SK-N-SH (cell line): ENCODE data around the gene DCLRE1B. TPM values are rescaled to one million over a fixed set of nuclear protein-coding genes. Genes with fewer than 3 reads are reported as not detected.

Source experiments
- CTCF ChIA-PET: fragments of 300-600, 350-600 bp; formaldehyde crosslinking; extraction: SDS; loops from one replicate; lab custom pipeline; 2021; lab: Yijun Ruan, JAX
- POLR2A ChIA-PET: fragments of 350-600 bp; sonication (Branson Sonifier 250); formaldehyde crosslinking; extraction: SDS; loops from one replicate; lab custom pipeline; 2020; ENCODE audit warnings: antibody characterized with exemption, inconsistent platforms; lab: Yijun Ruan, JAX
- DNase-seq: peaks from one replicate; pipeline ENCODE4 v3.0.0; 2012
- H2AFZ ChIP-seq: fragments of 200-600 bp; sonication (generic); 2 replicates; pipeline ENCODE4 v1.8.1; 2016; ENCODE audit warnings: antibody characterized with exemption, mild to moderate bottlenecking, low read depth
- H3F3A ChIP-seq: fragments of 200-600 bp; sonication (generic); replicated peaks from 2 replicates; pipeline ENCODE3; 2016; ENCODE audit warnings: antibody characterized with exemption, mild to moderate bottlenecking; ENCODE audit not compliant: insufficient read depth
- H3K27ac ChIP-seq, 2 experiments: fragments of 200-500 bp in 1 of 2; fragments of 200-600 bp in 1 of 2; sonication (Bioruptor generic) in 1 of 2; sonication (generic), shearing (Covaris generic) in 1 of 2; 2 replicates each; pipeline versions ENCODE4 v1.5.1 to v1.6.1; 2014 to 2016; ENCODE audit warnings: low read depth in 2 of 2, inconsistent platforms in 1 of 2, low read length in 1 of 2, mild to moderate bottlenecking in 1 of 2, mixed read lengths in 1 of 2
- H3K27me3 ChIP-seq: fragments of 200-600 bp; sonication (generic), shearing (Covaris generic); 2 replicates; pipeline ENCODE4 v1.6.1; 2016; ENCODE audit warnings: mixed run types; ENCODE audit not compliant: insufficient read depth
- H3K36me3 ChIP-seq, 2 experiments: fragments of 200-500 bp in 1 of 2; fragments of 200-600 bp in 1 of 2; sonication (Bioruptor generic) in 1 of 2; sonication (generic) in 1 of 2; replicated peaks in 1 of 2; 2 replicates each; pipeline versions ENCODE3 to v1.5.1; 2014 to 2016; ENCODE audit warnings: low read length in 1 of 2, mild to moderate bottlenecking in 1 of 2; ENCODE audit not compliant: insufficient read depth in 2 of 2, control insufficient read depth in 1 of 2
- H3K4me1 ChIP-seq, 2 experiments: fragments of 200-500 bp in 1 of 2; fragments of 200-600 bp in 1 of 2; sonication (Bioruptor generic) in 1 of 2; sonication (generic), shearing (Covaris generic) in 1 of 2; 2 replicates each; pipeline versions ENCODE4 v1.5.1 to v1.6.1; 2014 to 2016; ENCODE audit warnings: low read depth in 1 of 2, low read length in 1 of 2, mixed run types in 1 of 2; ENCODE audit not compliant: insufficient read depth in 2 of 2, control insufficient read depth in 1 of 2
- H3K4me2 ChIP-seq: fragments of 200-600 bp; sonication (generic), shearing (Covaris generic); 2 replicates; pipeline ENCODE4 v1.6.1; 2017; ENCODE audit warnings: mixed run types
- H3K4me3 ChIP-seq, 2 experiments: fragments of 200-500 bp in 1 of 2; fragments of 200-600 bp in 1 of 2; sonication (Bioruptor generic) in 1 of 2; sonication (generic), shearing (Covaris generic) in 1 of 2; 2 replicates each; pipeline versions ENCODE4 v1.5.1 to v1.8.1; 2014 to 2016; ENCODE audit warnings: low read depth in 2 of 2, inconsistent platforms in 1 of 2, low read length in 1 of 2, mild to moderate bottlenecking in 1 of 2, mixed read lengths in 1 of 2, moderate library complexity in 1 of 2
- H3K79me2 ChIP-seq: fragments of 200-600 bp; sonication (generic); 2 replicates; pipeline ENCODE4 v1.8.1; 2017; ENCODE audit warnings: mild to moderate bottlenecking; ENCODE audit not compliant: insufficient read depth
- H3K9ac ChIP-seq: fragments of 200-600 bp; sonication (generic); 2 replicates; pipeline ENCODE4 v1.6.1; 2017; ENCODE audit warnings: mixed run types
- H3K9me2 ChIP-seq: fragments of 200-600 bp; sonication (generic); 2 replicates; pipeline ENCODE4 v1.6.1; 2017; ENCODE audit warnings: mixed run types
- H3K9me3 ChIP-seq: fragments of 200-600 bp; sonication (generic); 2 replicates; pipeline ENCODE4 v1.6.1; 2017; ENCODE audit warnings: mixed run types, mild to moderate bottlenecking, moderate library complexity
- H4K20me1 ChIP-seq: fragments of 200-600 bp; sonication (generic); 2 replicates; pipeline ENCODE4 v1.6.1; 2017; ENCODE audit warnings: mild to moderate bottlenecking, mixed run types; ENCODE audit not compliant: insufficient read depth
- ELF1 ChIP-seq: IDR thresholded peaks from 2 replicates; pipeline ENCODE4 v1.4.0; 2012
- EP300 ChIP-seq, 2 experiments: IDR thresholded peaks; 2 replicates each; pipeline versions ENCODE4 v1.4.0 to v1.6.1; 2012; ENCODE audit warnings: borderline replicate concordance in 1 of 2, low read depth in 1 of 2, low read length in 1 of 2
- EZH2phosphoT487 ChIP-seq: fragments of 200-600 bp; sonication (generic); IDR thresholded peaks from 2 replicates; pipeline ENCODE4 v1.6.1; 2017; ENCODE audit warnings: low read depth, mixed run types, mild to moderate bottlenecking, antibody characterized with exemption, moderate library complexity, borderline replicate concordance
- FOXM1 ChIP-seq: IDR thresholded peaks from 2 replicates; pipeline ENCODE4 v1.4.0; 2012; ENCODE audit warnings: low read depth, mild to moderate bottlenecking
- GATA2 ChIP-seq: sonication (generic); formaldehyde crosslinking; IDR thresholded peaks from 2 replicates; pipeline ENCODE4 v1.5.0; 2020; ENCODE audit warnings: mild to moderate bottlenecking, missing genetic modification reagents
- NFIC ChIP-seq: IDR thresholded peaks from 2 replicates; pipeline ENCODE4 v1.4.0; 2012; ENCODE audit warnings: borderline replicate concordance
- NRF1 ChIP-seq: IDR thresholded peaks from 2 replicates; pipeline ENCODE4 v1.6.1; 2012; ENCODE audit warnings: low read depth, mild to moderate bottlenecking, low read length
- POLR2AphosphoS5 ChIP-seq: IDR thresholded peaks from 2 replicates; pipeline ENCODE4 v1.6.1; 2012; ENCODE audit warnings: low read depth, low read length
- RAD21 ChIP-seq: IDR thresholded peaks from 2 replicates; pipeline ENCODE4 v1.6.1; 2012; ENCODE audit warnings: mild to moderate bottlenecking, low read length
- RCOR1 ChIP-seq: fragments of 150-350 bp; IDR thresholded peaks from 2 replicates; pipeline ENCODE4 v1.6.1; 2017; ENCODE audit warnings: antibody characterized with exemption, low read length
- RFX5 ChIP-seq: IDR thresholded peaks from 2 replicates; pipeline ENCODE4 v1.6.1; 2012; ENCODE audit warnings: mild to moderate bottlenecking, improper control_type of control experiment, low read length
- SIN3A ChIP-seq: IDR thresholded peaks from 2 replicates; pipeline ENCODE4 v1.6.1; 2012; ENCODE audit warnings: low read depth, mild to moderate bottlenecking, low read length, moderate library complexity, borderline replicate concordance
- SMC3 ChIP-seq: IDR thresholded peaks from 2 replicates; pipeline ENCODE4 v1.6.1; 2012; ENCODE audit warnings: low read depth, low read length, improper control_type of control experiment
- TAF1 ChIP-seq: IDR thresholded peaks from 2 replicates; pipeline ENCODE4 v1.6.1; 2012; ENCODE audit warnings: low read depth, mild to moderate bottlenecking, low read length, moderate library complexity, borderline replicate concordance
- TCF12 ChIP-seq: IDR thresholded peaks from 2 replicates; pipeline ENCODE4 v1.4.0; 2012
- YY1 ChIP-seq: IDR thresholded peaks from 2 replicates; pipeline ENCODE4 v1.4.0; 2012; ENCODE audit warnings: low read depth, mild to moderate bottlenecking
- WGBS: methylation state at CpG from one replicate; pipeline ENCODE4 v1.1.6; 2017; ENCODE audit warnings: low lambda C conversion rate; 5-methylcytosine and 5-hydroxymethylcytosine counted together
- polyA plus RNA-seq, 3 experiments: library from polyadenylated mRNA; depleted of rRNA; stranded (reverse); fragments of >200 nt; gene quantifications; 2 replicates each; pipeline ENCODE4 v1.2.3, GENCODE V29; 2012
- TF ChIP-seq, protein P1 (sequence below): IDR thresholded peaks from 2 replicates; pipeline ENCODE4; 2012
- TF ChIP-seq, protein P2 (sequence below): IDR thresholded peaks from 2 replicates; pipeline ENCODE4 v1.4.0; 2012; ENCODE audit warnings: low read depth, borderline replicate concordance
- TF ChIP-seq, protein P3 (sequence below): fragments of 200-600 bp; sonication (generic); IDR thresholded peaks from 2 replicates; pipeline ENCODE4 v1.6.1; 2017; ENCODE audit warnings: antibody characterized with exemption, mild to moderate bottlenecking, moderate library complexity
- TF ChIP-seq, protein P4 (sequence below): fragments of 150-350 bp; IDR thresholded peaks from 2 replicates; pipeline ENCODE4 v1.6.1; 2017; ENCODE audit warnings: antibody characterized with exemption, low read length, low read depth, borderline replicate concordance

DCLRE1B gene
- polyA plus RNA-seq, 1 of the 3 experiments (the other 2 are of a cell fraction), result 3.0 TPM

DNA sequence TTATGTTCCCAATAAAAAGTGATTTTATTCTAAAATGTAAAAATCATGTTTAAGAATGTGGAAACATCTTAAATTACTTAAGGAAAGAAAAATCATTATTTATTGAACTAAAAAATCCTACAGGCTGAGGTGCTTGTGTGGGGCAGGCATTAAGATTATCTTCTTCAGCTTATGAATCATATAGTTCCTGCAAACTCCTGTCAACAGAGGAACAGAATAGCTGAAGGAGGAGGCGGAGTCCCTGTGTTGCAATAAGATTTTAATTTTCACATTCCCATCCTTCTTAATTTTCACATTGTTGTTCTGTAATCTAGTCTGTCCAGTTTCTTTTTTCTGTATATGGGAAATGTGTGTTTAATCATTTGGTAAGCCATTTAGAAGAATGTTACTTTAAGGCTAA, 53.6 kb downstream of the DCLRE1B start:
- H3K79me2 ChIP-seq, result no peaks in the 10 kb centered on the region
- no peaks in the 10 kb centered on the region for H4K20me1 ChIP-seq
- TF ChIP-seq, protein P1, sequence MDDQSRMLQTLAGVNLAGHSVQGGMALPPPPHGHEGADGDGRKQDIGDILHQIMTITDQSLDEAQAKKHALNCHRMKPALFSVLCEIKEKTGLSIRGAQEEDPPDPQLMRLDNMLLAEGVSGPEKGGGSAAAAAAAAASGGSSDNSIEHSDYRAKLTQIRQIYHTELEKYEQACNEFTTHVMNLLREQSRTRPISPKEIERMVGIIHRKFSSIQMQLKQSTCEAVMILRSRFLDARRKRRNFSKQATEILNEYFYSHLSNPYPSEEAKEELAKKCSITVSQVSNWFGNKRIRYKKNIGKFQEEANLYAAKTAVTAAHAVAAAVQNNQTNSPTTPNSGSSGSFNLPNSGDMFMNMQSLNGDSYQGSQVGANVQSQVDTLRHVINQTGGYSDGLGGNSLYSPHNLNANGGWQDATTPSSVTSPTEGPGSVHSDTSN, result no peak
- TF ChIP-seq SMC3 (no peak), EZH2phosphoT487 (no peak), FOXM1 (no peak), YY1 (no peak), RFX5 (no peak), TAF1 (no peak), EP300 (IDR thresholded peaks at IDR 0.05; ENCODE audit: borderline replicate concordance in 1 of 2, low read depth in 1 of 2, low read length in 1 of 2) (no peak), NRF1 (no peak)
- ChIA-PET CTCF (interaction anchor here (1.2 to 1.4 kb wide), 2 partner anchors 18 to 21 kb away, joined by 3 to 5 read pairs; no protein-coding TSS in a partner anchor), POLR2A (no interaction called here)
- no peaks in the 10 kb centered on the region; a peak in 1 of 4 replicates for H3K4me1 ChIP-seq
- no peak overlapping the region for H3K4me3 ChIP-seq
- no peak for DNase-seq
- H3K36me3 ChIP-seq, result peaks cover 72% of the 10 kb centered on the region in 2 experiments
- WGBS, result 95% methylated on average over 1 of the region's 1 CpG
- no peak overlapping the region for H3K4me2 ChIP-seq
- H3K27me3 ChIP-seq, result no peaks in the 10 kb centered on the region
- no peak overlapping the region for H3K9ac ChIP-seq
- no peaks in the 10 kb centered on the region for H3F3A ChIP-seq
- no peak overlapping the region for H3K27ac ChIP-seq
- no peaks in the 10 kb centered on the region for H3K9me3 ChIP-seq
- no peak overlapping the region for H2AFZ ChIP-seq
- no peaks in the 10 kb centered on the region for H3K9me2 ChIP-seq

DNA sequence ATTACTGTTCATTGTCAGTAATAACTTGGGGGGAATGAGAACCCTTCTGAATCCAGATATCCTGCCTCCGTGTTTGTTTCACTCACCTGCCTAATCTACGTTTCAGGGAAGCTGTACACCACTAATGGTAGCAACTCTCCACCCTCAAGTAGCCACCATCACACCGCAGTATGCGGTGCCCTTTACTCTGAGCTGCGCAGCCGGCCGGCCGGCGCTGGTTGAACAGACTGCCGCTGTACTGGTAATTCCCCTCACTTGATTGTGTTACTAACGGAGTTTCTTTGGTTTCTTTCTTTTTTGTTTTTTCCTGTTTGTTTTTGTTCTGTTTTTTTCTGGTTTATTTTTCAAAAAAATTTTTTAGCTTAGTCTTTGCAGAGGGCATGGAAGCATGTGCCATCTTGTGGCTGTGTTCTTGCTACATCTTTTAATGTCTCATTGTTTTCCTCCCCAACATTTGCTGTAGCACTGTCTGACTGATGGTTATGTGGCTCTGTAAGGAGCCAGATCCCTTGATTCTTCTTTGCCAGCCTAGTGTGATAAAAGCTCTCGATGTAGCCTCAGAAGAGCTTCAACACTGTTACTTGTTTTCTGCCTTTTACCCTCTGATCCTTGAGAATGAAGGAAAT, 58.3 kb downstream of the DCLRE1B start:
- CTCF ChIA-PET, result interaction anchor here (0.8 to 2.6 kb wide), 7 partner anchors 9 to 319 kb away, joined by 3 to 12 read pairs (median 8); partner anchors contain the start of gene HIPK1
- POLR2A ChIA-PET, result no interaction called here
- Histone ChIP-seq H3K4me2 (no peak overlapping the region), H3K36me3 (peaks cover 77 to 79% of the 10 kb centered on the region in 2 experiments), H3K4me1 (no peaks in the 10 kb centered on the region), H3F3A (peaks cover 4% of the 10 kb centered on the region), H3K9me2 (no peaks in the 10 kb centered on the region), H3K27ac (no peak overlapping the region), H4K20me1 (no peaks in the 10 kb centered on the region), H3K9ac (no peak overlapping the region), H3K9me3 (no peaks in the 10 kb centered on the region)
- no peak for DNase-seq
- 96% methylated on average over 12 of the region's 12 CpGs for WGBS
- TF ChIP-seq, protein P1, result no peak
- TF ChIP-seq TAF1, result no peak
- no peak for TF ChIP-seq GATA2 (CRISPR knock-in tag)
- TF ChIP-seq NFIC, result no peak
- no peak for TF ChIP-seq EP300 (IDR thresholded peaks at IDR 0.05; ENCODE audit: borderline replicate concordance in 1 of 2, low read depth in 1 of 2, low read length in 1 of 2)
- no peak for TF ChIP-seq EZH2phosphoT487
- TF ChIP-seq, protein P2, sequence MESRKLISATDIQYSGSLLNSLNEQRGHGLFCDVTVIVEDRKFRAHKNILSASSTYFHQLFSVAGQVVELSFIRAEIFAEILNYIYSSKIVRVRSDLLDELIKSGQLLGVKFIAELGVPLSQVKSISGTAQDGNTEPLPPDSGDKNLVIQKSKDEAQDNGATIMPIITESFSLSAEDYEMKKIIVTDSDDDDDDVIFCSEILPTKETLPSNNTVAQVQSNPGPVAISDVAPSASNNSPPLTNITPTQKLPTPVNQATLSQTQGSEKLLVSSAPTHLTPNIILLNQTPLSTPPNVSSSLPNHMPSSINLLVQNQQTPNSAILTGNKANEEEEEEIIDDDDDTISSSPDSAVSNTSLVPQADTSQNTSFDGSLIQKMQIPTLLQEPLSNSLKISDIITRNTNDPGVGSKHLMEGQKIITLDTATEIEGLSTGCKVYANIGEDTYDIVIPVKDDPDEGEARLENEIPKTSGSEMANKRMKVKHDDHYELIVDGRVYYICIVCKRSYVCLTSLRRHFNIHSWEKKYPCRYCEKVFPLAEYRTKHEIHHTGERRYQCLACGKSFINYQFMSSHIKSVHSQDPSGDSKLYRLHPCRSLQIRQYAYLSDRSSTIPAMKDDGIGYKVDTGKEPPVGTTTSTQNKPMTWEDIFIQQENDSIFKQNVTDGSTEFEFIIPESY, result no peak
- TF ChIP-seq ELF1, result no peak
- TF ChIP-seq SIN3A, result no peak
- TF ChIP-seq TCF12, result no peak
- TF ChIP-seq NRF1, result no peak
- TF ChIP-seq RAD21, result peak; percentile 38
- TF ChIP-seq SMC3, result no peak
- TF ChIP-seq RCOR1, result no peak
- TF ChIP-seq POLR2AphosphoS5, result no peak
- TF ChIP-seq, protein P3, sequence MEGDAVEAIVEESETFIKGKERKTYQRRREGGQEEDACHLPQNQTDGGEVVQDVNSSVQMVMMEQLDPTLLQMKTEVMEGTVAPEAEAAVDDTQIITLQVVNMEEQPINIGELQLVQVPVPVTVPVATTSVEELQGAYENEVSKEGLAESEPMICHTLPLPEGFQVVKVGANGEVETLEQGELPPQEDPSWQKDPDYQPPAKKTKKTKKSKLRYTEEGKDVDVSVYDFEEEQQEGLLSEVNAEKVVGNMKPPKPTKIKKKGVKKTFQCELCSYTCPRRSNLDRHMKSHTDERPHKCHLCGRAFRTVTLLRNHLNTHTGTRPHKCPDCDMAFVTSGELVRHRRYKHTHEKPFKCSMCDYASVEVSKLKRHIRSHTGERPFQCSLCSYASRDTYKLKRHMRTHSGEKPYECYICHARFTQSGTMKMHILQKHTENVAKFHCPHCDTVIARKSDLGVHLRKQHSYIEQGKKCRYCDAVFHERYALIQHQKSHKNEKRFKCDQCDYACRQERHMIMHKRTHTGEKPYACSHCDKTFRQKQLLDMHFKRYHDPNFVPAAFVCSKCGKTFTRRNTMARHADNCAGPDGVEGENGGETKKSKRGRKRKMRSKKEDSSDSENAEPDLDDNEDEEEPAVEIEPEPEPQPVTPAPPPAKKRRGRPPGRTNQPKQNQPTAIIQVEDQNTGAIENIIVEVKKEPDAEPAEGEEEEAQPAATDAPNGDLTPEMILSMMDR, result peak; percentile 27; the same call in 1 of the 2 replicates
- TF ChIP-seq, protein P4, sequence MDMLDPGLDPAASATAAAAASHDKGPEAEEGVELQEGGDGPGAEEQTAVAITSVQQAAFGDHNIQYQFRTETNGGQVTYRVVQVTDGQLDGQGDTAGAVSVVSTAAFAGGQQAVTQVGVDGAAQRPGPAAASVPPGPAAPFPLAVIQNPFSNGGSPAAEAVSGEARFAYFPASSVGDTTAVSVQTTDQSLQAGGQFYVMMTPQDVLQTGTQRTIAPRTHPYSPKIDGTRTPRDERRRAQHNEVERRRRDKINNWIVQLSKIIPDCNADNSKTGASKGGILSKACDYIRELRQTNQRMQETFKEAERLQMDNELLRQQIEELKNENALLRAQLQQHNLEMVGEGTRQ, result no peak
- TF ChIP-seq, all 33 proteins: peak for 2
- H3K27me3 ChIP-seq, result no peaks in the 10 kb centered on the region
- H3K4me3 ChIP-seq, result no peak overlapping the region
- no peak overlapping the region for H2AFZ ChIP-seq
- no peaks in the 10 kb centered on the region for H3K79me2 ChIP-seq
